ENCODE results near the gene SMC1A.

DNA sequence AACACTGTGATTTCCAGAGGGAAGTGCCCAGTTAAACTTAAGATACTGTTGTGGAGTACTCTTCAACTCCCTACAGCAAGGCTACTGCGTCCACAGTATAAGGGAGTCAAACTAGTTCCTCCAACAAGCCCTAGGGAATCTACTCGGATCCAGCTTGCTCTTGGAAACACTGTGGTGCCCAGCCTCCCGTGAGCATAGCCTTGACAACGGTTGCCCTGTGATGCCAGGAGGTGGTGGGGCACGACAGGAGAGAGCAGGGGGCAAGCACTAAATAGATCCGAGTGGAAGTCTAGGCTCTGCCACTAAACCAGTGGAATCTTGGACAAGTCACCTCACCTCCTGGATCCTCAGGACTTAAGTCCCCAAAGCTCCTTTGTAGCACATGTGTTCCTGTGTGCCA lies 45.6 kb downstream of the SMC1A start:
- TF ChIP-seq ZNF423 (CRISPR knock-in tag; IDR thresholded peaks at IDR 0.05) (no peak), CBFB (CRISPR knock-in tag; IDR thresholded peaks at IDR 0.05; ENCODE audit: low read depth) (no peak), KAT7 (CRISPR knock-in tag; IDR thresholded peaks at IDR 0.05; ENCODE audit: borderline replicate concordance) (no peak), NFE2L1 (CRISPR knock-in tag; IDR thresholded peaks at IDR 0.05) (no peak)
- TF ChIP-seq, protein P1, sequence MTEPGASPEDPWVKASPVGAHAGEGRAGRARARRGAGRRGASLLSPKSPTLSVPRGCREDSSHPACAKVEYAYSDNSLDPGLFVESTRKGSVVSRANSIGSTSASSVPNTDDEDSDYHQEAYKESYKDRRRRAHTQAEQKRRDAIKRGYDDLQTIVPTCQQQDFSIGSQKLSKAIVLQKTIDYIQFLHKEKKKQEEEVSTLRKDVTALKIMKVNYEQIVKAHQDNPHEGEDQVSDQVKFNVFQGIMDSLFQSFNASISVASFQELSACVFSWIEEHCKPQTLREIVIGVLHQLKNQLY (CRISPR knock-in tag; IDR thresholded peaks at IDR 0.05) = no peak
- TF ChIP-seq, protein P2, sequence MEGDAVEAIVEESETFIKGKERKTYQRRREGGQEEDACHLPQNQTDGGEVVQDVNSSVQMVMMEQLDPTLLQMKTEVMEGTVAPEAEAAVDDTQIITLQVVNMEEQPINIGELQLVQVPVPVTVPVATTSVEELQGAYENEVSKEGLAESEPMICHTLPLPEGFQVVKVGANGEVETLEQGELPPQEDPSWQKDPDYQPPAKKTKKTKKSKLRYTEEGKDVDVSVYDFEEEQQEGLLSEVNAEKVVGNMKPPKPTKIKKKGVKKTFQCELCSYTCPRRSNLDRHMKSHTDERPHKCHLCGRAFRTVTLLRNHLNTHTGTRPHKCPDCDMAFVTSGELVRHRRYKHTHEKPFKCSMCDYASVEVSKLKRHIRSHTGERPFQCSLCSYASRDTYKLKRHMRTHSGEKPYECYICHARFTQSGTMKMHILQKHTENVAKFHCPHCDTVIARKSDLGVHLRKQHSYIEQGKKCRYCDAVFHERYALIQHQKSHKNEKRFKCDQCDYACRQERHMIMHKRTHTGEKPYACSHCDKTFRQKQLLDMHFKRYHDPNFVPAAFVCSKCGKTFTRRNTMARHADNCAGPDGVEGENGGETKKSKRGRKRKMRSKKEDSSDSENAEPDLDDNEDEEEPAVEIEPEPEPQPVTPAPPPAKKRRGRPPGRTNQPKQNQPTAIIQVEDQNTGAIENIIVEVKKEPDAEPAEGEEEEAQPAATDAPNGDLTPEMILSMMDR (IDR thresholded peaks at IDR 0.05) = no peak
- TF ChIP-seq, protein P3, sequence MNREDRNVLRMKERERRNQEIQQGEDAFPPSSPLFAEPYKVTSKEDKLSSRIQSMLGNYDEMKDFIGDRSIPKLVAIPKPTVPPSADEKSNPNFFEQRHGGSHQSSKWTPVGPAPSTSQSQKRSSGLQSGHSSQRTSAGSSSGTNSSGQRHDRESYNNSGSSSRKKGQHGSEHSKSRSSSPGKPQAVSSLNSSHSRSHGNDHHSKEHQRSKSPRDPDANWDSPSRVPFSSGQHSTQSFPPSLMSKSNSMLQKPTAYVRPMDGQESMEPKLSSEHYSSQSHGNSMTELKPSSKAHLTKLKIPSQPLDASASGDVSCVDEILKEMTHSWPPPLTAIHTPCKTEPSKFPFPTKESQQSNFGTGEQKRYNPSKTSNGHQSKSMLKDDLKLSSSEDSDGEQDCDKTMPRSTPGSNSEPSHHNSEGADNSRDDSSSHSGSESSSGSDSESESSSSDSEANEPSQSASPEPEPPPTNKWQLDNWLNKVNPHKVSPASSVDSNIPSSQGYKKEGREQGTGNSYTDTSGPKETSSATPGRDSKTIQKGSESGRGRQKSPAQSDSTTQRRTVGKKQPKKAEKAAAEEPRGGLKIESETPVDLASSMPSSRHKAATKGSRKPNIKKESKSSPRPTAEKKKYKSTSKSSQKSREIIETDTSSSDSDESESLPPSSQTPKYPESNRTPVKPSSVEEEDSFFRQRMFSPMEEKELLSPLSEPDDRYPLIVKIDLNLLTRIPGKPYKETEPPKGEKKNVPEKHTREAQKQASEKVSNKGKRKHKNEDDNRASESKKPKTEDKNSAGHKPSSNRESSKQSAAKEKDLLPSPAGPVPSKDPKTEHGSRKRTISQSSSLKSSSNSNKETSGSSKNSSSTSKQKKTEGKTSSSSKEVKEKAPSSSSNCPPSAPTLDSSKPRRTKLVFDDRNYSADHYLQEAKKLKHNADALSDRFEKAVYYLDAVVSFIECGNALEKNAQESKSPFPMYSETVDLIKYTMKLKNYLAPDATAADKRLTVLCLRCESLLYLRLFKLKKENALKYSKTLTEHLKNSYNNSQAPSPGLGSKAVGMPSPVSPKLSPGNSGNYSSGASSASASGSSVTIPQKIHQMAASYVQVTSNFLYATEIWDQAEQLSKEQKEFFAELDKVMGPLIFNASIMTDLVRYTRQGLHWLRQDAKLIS (CRISPR knock-in tag; IDR thresholded peaks at IDR 0.05; ENCODE audit: borderline replicate concordance) = no peak
- TF ChIP-seq, protein P4, sequence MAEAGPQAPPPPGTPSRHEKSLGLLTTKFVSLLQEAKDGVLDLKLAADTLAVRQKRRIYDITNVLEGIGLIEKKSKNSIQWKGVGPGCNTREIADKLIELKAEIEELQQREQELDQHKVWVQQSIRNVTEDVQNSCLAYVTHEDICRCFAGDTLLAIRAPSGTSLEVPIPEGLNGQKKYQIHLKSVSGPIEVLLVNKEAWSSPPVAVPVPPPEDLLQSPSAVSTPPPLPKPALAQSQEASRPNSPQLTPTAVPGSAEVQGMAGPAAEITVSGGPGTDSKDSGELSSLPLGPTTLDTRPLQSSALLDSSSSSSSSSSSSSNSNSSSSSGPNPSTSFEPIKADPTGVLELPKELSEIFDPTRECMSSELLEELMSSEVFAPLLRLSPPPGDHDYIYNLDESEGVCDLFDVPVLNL (CRISPR knock-in tag; IDR thresholded peaks at IDR 0.05; ENCODE audit: borderline replicate concordance, low read depth) = no peak
- TF ChIP-seq, protein P5, sequence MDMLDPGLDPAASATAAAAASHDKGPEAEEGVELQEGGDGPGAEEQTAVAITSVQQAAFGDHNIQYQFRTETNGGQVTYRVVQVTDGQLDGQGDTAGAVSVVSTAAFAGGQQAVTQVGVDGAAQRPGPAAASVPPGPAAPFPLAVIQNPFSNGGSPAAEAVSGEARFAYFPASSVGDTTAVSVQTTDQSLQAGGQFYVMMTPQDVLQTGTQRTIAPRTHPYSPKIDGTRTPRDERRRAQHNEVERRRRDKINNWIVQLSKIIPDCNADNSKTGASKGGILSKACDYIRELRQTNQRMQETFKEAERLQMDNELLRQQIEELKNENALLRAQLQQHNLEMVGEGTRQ (CRISPR knock-in tag; IDR thresholded peaks at IDR 0.05) = no peak

Measured in WTC11 (cell line).